Ishikawa (cell line): ENCODE measurements around the gene MACROD2.

ENCODE experiments used
- CEBPB ChIP-seq: IDR thresholded peaks from 2 replicates; pipeline ENCODE4 v1.6.1; 2012
- CREB1 ChIP-seq: IDR thresholded peaks from 2 replicates; pipeline ENCODE4 v1.6.1; 2012; ENCODE audit warnings: low read depth
- EGR1 ChIP-seq: IDR thresholded peaks from 2 replicates; pipeline ENCODE4 v1.6.1; 2012
- EP300 ChIP-seq: IDR thresholded peaks from 2 replicates; pipeline ENCODE4 v1.6.1; 2012; ENCODE audit warnings: borderline replicate concordance
- FOXM1 ChIP-seq: IDR thresholded peaks from 2 replicates; pipeline ENCODE4 v1.6.1; 2012; ENCODE audit warnings: low read depth, borderline replicate concordance
- NFIC ChIP-seq: IDR thresholded peaks from 2 replicates; pipeline ENCODE4 v1.6.1; 2012
- RAD21 ChIP-seq: IDR thresholded peaks from 2 replicates; pipeline ENCODE4 v1.6.1; 2012; ENCODE audit warnings: low read depth
- TAF1 ChIP-seq: IDR thresholded peaks from 2 replicates; pipeline ENCODE4 v1.6.1; 2012; ENCODE audit warnings: low read depth, mild to moderate bottlenecking
- TCF12 ChIP-seq: IDR thresholded peaks from 2 replicates; pipeline ENCODE4 v1.6.1; 2012; ENCODE audit warnings: low read depth
- TEAD4 ChIP-seq: IDR thresholded peaks from 2 replicates; pipeline ENCODE4 v1.6.1; 2012
- YY1 ChIP-seq: IDR thresholded peaks from 2 replicates; pipeline ENCODE4 v1.6.1; 2012; ENCODE audit warnings: low read depth
- ZBTB7A ChIP-seq: IDR thresholded peaks from 2 replicates; pipeline ENCODE4 v1.6.1; 2012; ENCODE audit warnings: low read depth
- TF ChIP-seq, protein P1 (sequence below): IDR thresholded peaks from 2 replicates; pipeline ENCODE4 v1.6.1; 2012
- TF ChIP-seq, protein P2 (sequence below): IDR thresholded peaks from 2 replicates; pipeline ENCODE4 v1.6.1; 2012; ENCODE audit warnings: low read depth, mild to moderate bottlenecking
- TF ChIP-seq, protein P3 (sequence below): IDR thresholded peaks from 2 replicates; pipeline ENCODE4 v1.6.1; 2012

The MACROD2 gene

DNA sequence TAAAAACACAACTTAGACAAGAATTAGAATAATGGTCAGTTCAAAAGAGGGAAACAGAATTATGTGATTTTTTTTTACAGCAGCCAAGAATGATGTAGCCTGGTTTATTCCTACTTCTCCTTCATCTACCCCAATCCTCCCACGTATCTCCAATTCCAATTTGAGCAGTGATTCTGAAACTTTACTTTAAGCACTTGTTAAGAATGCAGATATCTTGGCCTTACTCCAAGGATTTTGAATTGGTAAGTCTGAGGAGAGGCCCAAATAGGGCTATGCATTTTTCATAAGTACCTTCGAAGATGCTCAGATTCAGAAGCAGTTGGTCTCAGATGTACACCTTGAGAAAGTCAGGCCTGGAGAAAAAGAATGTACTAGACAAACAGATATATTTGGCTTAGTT, 575.5 kb downstream of the MACROD2 start:
- TF ChIP-seq, protein P1, sequence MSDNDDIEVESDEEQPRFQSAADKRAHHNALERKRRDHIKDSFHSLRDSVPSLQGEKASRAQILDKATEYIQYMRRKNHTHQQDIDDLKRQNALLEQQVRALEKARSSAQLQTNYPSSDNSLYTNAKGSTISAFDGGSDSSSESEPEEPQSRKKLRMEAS = no peak
- TF ChIP-seq TEAD4 = no peak

DNA sequence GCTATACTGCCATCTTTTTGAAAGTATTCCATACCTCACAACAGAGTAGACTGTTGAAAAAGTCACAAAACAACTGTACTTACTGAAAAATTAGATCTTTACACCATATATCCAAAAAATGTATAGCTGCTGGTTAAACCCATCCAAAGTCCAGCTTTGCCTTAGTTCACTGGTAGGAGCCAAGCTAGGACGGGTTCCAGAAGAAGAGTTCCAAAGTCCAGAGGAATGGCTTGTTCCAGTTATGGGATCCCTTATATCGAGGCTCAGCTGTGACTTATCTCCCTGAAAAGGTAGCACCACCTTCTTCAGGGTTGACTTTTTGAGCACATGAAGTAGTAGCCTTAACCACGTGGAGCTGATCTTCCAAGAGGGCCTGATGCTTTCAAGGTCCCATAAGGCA, 578.4 kb downstream of the MACROD2 start:
- no peak for TF ChIP-seq NFIC
- TF ChIP-seq, protein P1 = no peak

- TF ChIP-seq TEAD4 (no peak), ZBTB7A (no peak), TCF12 (no peak), EGR1 (no peak), RAD21 (no peak), EP300 (no peak)
- TF ChIP-seq, protein P2, sequence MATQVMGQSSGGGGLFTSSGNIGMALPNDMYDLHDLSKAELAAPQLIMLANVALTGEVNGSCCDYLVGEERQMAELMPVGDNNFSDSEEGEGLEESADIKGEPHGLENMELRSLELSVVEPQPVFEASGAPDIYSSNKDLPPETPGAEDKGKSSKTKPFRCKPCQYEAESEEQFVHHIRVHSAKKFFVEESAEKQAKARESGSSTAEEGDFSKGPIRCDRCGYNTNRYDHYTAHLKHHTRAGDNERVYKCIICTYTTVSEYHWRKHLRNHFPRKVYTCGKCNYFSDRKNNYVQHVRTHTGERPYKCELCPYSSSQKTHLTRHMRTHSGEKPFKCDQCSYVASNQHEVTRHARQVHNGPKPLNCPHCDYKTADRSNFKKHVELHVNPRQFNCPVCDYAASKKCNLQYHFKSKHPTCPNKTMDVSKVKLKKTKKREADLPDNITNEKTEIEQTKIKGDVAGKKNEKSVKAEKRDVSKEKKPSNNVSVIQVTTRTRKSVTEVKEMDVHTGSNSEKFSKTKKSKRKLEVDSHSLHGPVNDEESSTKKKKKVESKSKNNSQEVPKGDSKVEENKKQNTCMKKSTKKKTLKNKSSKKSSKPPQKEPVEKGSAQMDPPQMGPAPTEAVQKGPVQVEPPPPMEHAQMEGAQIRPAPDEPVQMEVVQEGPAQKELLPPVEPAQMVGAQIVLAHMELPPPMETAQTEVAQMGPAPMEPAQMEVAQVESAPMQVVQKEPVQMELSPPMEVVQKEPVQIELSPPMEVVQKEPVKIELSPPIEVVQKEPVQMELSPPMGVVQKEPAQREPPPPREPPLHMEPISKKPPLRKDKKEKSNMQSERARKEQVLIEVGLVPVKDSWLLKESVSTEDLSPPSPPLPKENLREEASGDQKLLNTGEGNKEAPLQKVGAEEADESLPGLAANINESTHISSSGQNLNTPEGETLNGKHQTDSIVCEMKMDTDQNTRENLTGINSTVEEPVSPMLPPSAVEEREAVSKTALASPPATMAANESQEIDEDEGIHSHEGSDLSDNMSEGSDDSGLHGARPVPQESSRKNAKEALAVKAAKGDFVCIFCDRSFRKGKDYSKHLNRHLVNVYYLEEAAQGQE = no peak
Measured at GRCh38 chr20:14576196-14576877, 581.0 kb downstream of the MACROD2 start.

- TF ChIP-seq, protein P2 = no peak
- TF ChIP-seq CEBPB = no peak
- TF ChIP-seq FOXM1 = no peak
- no peak for TF ChIP-seq TAF1
- TF ChIP-seq TCF12 = no peak
- TF ChIP-seq, protein P3, sequence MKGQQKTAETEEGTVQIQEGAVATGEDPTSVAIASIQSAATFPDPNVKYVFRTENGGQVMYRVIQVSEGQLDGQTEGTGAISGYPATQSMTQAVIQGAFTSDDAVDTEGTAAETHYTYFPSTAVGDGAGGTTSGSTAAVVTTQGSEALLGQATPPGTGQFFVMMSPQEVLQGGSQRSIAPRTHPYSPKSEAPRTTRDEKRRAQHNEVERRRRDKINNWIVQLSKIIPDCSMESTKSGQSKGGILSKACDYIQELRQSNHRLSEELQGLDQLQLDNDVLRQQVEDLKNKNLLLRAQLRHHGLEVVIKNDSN = no peak
- TF ChIP-seq CREB1 = no peak
- no peak for TF ChIP-seq NFIC
- TF ChIP-seq EP300 = no peak
- no peak for TF ChIP-seq YY1
- no peak for TF ChIP-seq EGR1
- no peak for TF ChIP-seq TEAD4
- no peak for TF ChIP-seq RAD21
- TF ChIP-seq, protein P1 = no peak
Measured at GRCh38 chr20:14580418-14581074, 585.2 kb downstream of the MACROD2 start.

DNA sequence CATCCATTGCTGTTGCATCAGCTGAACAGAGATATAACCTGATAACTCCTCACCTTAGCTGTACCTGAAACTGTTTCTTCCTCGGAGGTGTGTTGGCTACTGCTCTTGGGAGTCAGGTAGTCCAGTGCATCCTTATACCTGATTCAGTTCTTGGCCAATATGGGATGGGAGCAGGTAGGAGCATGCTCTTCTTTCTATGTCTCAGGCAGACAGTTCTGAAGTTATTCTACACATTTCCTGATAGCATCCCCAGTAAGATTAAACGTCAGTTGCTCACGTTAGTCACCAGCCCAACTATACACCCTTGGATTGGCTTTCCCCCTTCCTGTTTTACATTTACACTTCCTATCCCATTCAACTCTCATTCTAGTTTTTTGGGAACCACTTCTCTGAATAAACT, 586.4 kb downstream of the MACROD2 start:
- TF ChIP-seq NFIC (no peak), YY1 (no peak), TAF1 (no peak), TCF12 (no peak), EP300 (no peak), TEAD4 (no peak), CEBPB (no peak), CREB1 (no peak), RAD21 (no peak), FOXM1 (no peak)
- TF ChIP-seq, protein P1 = no peak
- TF ChIP-seq, protein P2 = no peak
- TF ChIP-seq, protein P3 = no peak
